Stimulated activated CD4-positive, alpha-beta T cell treated with anti-CD3 and anti-CD28 coated beads, Interleukin-12 subunit alpha, Interleukin-12 subunit beta, amount 100 ng/mL, for 4 hours (primary cell): ENCODE measurements around the gene MYH9.

Experiments used
- DNase-seq: peaks from one replicate; pipeline ENCODE4 v3.0.0-alpha.2; 2020

Gene MYH9

DNA sequence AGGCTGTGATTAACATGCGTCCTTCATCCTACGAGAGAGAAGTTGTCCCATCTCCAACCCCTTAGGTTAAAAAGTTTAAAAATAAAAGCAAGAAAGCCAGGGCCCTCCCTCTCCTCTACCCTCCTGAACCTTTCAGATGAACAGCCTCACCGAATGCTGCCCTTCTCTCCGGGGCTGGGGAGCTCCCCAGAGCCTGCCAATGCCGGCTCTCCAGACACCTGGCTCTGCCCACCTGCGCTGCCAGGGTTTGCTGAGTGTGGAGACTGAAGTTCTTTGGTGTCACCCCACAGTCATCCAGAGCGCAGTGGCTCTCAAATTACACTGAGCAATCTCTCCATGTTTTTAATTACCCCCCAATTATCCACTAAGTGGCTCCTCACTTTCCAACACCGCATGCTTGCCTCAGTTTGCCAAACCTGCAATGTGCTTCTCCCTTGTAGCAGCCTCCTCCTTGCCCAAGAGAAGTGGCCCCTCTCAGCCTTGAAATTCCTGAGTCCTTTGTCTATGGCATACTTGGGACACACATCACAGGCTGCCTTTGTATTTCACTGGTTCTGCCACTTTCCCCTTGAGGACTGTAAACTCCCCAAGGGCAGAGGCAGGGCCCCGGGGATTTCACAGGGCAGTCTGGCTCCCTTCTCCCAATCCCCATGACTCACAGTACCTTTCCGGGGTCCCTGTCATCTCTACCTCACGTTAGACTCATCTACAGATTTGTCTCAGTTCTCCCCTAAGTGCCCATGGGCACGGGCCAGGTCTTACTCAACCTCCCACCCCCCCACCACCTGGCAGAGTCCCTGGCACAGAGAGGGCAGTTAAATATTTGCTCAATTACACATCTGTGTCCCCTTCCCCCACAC, 2.0 kb downstream of the MYH9 start:
- peak; percentile 64 for DNase-seq

DNA sequence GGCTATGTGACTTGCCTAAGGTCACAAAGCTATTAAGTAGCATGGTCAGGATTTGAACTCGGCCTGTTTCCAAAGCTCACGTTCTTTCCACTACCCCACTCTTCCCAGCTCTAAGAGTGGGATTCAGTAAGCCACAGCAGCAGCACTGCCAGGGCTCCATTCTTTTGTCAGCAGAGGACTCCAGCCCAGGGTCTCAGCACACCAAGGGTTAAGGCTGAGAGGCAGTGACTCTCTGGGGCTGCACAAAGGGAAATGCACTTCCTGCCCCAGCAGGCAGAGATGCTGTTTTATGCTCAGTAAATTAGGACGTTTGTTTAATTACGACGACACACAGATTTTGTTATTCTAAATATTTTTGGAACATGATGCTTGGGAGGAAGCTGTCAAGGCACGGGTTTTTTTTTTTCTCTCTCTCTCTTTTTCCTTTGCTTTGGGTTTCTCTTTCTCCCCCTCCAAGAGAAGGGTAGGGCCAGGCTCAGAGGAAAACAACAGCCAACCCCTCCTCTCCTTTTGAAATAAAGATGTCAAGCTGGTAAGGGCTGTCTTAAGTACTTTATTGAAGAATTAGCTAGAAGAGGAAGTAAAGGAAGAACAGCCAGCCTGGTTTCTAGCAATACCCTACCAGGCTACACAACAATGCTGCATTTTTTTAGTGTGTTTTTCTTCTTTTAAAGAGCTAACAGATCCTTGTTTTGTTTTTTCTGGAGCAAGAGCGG, 2.8 kb downstream of the MYH9 start:
- DNase-seq = peak; percentile 29

- no peak for DNase-seq
Observed at GRCh38 chr22:36383110-36383581, 4.6 kb downstream of the MYH9 start.

- DNase-seq = no peak
Observed at GRCh38 chr22:36381513-36382128, 6.1 kb downstream of the MYH9 start.

DNA sequence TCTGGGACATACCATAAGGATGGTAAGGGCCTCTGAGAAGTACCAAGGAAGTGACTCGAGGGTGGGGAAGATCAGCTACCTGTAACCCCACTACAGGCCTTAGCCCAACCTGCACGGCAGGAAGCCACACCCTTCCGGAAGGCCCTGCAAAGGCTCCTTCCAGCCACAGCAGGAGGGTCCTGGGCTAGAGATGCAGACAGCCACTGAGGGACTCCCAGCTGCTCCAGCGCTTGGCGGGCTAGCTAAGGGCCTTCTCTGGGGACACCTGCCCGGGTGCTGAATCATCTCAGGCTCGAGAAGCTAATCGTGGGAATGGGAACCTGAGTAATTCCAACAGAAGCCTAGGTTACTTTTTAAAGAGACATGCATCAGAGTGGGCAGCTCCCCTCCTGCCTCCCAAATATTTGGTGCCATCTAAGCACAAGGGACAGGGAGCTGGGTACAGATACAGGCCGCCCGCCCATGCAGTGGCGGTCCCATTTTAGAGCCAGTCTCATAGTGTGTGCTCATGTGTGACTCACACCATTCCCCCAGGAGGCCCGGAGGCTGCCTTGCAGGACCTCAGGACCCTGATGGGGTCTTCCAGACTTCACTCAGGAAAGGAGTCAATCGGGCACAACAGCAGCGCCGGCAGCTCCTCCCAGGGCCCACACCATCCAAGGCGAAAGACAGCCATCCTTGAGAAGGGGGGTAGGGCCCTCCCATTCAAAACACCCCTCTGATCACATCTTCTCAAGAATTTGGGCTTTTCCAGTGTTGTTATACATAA, 8.0 kb downstream of the MYH9 start:
- DNase-seq = no peak

DNA sequence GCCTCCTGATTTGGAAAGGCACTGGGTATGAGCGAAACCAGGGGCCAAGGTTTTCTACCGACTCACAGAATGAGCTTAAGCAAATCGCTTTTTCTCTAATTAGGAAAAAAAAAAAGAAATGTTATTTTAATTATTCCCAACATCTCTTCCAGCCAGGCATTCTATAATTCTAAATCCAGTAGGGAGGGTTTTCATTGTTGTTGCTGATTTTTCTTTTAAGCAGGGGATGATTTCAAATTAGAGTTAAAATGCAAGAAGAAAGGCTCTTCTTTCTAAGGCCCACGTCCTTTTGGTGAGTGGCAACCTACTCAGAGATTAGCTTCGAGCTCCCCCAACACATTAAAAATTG, 8.9 kb downstream of the MYH9 start:
- DNase-seq = no peak

DNA sequence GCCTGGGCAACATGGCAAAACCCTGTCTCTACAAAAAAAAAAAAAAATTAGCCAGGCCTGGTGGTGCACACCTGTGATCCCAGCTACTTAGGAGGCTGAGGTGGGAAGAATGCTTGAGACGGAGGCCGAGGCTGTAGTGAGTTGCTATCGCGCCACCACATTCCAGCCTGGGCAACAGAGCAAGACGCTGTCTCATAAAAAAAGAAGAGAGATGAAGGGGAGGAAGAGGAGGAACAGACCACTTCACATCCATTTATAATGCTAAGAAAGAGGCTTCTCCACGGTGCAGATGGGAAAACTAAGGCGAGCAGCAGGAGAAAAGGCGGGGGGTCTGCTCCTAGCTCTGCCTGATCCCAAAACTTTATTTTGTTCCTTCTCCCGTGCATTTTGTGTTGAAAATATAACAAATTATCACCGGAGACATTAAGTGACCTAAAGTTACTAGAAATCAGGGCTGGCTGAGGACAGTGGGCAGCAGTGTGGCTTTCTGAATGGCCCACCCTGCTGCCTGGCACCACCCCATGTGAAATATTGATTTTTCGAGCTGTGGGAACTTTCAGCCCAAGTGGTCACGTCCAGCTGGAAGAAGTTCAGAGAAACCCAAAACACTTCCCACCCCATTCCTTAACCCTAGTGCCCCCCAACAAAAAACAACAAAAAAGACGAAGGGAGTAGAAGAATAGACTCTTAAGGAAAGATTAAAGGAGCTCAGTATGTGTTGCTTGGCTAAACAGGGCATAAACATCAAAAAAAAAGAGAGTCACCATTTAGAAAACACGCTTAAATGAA, 9.5 kb downstream of the MYH9 start:
- no peak for DNase-seq

DNA sequence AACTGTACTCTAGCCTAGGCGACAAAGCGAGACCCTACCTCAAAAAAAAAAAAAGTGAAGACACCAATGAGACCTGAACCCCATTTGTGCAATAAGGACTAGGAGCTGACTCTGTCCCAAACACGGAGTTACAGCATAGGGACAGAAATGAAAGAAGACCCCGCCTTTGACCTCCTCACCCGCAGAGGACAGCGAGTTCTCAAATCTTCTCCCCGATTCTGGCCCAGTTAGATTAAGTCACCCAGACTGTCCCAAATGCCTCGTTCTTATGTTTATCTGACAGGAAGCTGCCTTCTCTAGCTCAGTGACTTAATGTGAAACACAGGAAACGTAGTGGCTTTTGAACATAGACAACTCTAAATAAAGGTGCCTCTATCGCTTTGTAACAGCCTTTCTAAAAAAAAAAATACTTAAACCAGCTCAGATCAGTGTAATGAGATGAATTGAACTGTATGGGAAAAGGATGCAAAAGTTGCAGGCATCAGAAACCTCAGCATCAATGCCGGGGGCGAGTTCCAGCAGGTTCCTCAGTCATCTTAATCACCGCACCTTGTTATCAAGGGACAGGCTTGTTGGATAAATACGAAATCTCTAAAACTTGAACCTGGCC, 10.6 kb downstream of the MYH9 start:
- no peak for DNase-seq

DNA sequence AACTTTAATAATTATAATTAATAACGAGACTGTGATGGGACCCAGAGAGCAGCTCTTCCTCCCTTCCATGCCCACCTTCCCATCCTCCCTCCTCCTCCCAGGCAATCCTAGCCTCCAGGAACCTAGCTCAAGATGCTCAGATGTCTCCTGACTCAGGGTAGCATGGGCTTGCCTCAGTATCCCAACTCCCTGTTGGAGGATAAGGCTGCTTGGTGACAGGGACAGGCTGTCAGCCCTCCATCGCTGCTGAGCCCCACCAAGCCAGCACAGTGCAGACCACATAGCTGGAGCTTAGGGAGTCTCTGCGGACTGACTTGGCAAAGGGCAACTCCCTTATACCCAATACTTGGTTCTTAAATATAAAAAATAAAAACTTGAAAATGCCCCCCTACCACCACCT, 11.5 kb downstream of the MYH9 start:
- no peak for DNase-seq

DNA sequence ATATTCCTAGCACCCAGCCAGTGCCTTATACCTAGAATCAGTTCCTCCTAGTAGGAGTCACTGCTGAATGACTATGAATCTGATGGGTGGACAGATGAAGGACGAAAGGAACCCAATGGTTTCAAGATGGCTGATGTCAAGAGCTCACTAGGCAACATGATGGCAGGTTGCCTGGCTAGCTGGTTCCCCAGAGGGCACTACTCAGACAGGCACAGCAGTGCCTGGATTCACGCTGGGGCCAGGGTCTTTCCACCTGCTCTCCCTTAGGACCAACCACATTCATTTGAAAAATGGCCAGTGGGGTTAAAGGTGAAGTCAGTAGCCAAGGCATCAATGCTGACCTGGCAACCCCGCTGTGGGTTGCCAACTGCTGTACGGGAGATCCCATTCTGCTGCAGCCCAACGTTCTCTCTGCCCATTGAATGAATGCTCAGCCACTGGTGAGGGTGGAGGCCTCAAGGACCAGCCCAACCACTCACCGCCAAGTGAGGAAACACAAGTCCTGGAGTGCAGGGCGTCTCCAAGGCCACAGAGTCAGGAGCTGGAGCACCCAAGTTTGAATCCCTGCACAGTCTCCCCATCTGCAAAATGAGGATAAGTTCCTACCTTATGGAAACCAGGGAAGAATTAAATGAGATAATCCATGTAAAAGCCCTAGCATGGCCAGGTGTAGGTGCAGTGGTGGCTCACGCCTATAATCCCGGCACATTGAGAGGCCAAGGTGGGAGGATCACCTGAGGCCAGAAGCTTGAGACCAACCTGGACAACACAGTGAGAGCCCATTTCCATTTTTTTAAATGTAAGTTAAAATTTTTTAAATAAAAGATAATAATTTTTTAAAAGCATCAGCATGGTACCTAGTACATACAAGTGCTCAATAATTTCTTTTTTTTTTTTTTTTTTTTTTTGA, 12.4 kb downstream of the MYH9 start:
- no peak for DNase-seq

GRCh38 chr22:36374603-36375024, 13.2 kb downstream of the MYH9 start:
- DNase-seq = peak; percentile 58

- no peak for DNase-seq
Observed at GRCh38 chr22:36373258-36373579, 14.5 kb downstream of the MYH9 start.

GRCh38 chr22:36371920-36372319, 15.8 kb downstream of the MYH9 start:
- no peak for DNase-seq

DNA sequence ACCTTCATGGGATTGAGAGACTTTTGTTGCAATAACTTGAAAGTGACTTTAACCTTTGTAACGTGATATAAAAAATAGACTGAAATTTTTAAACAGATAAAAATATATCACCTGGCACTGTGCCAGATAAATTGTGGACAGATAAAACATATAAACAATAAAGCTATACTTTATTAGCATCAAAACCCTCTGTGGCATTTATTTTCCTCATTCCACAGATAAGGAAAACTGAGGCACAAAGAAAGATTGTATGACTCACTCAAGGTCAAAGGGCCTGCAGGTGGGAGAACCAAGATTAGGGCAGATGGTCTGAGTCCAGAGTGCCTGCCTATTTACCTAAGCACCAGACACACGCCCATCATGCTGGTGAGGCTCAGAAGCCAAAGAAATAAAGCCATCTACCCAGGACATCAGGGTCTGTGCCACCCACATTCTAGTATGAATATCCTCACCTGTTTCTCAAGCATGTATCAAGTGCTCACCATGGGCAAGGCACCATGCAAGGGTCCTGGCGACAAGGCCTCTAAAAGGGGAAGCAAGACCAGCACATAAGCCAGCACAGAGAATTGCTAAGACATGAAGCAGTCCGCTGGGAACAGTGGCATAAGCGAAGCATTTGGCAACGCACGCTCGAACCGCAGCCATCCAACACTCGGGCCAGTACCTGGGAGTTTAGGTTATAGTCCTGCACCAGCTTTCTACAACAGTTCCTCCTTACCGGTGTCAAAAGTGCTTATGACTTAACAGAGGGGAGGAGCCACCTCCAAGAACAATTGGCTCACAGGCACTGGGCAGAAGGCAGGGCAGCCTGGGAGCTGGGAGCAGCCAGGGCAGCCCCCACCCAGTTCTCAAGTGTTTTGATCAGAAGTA, 17.6 kb downstream of the MYH9 start:
- no peak for DNase-seq

GRCh38 chr22:36369004-36369921, 18.5 kb downstream of the MYH9 start:
- DNase-seq = peak; percentile 54

DNA sequence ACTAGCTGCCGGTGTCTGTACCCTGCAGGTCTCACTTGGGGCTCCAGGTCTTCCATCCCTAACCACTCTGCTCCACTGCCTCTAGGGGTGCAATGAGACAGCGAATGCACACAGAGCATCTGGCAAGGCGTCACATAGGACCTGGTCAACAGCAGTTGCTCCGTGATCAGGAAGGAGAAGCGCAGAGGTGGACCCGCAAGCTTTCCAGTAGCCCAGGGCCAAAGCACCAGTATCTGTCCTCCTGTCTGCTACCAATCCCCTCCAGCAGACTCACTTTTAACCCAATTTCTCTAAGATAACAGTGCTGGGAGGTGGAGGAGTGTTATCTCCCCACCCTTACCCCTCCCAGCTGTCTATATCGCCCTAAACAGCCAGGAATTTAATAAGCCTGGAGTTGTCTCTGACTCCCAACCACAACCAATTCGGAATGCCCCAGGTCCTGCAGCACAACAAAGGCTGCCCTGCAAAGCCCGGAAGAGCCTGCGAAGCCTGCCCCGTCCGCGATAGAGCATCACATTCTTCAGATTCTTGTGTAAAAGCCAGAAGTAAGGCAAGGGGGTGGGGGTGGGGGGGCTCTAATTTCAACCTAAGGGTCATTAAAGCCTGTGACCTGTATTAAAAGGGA, 19.3 kb downstream of the MYH9 start:
- no peak for DNase-seq

- DNase-seq = no peak
Observed at GRCh38 chr22:36367479-36367878, 20.3 kb downstream of the MYH9 start.

- DNase-seq = no peak
Observed at GRCh38 chr22:36367066-36367465, 20.7 kb downstream of the MYH9 start.
